CD4-positive, alpha-beta T cell treated with Interleukin-15 for 1 hour (primary cell): ENCODE data around the gene PCSK6.

Source experiments
- DNase-seq: peaks from one replicate; pipeline ENCODE4 v3.0.0-alpha.2; 2020

PCSK6 gene

GRCh38 chr15:101522621-101523559 is 33.4 kb upstream of the PCSK6 start:
- no peak for DNase-seq

- no peak for DNase-seq
These were observed 32.6 kb upstream of the PCSK6 start for GRCh38 chr15:101522091-101522490.

GRCh38 chr15:101521591-101521990 is 32.1 kb upstream of the PCSK6 start:
- DNase-seq = no peak

GRCh38 chr15:101521069-101521468 is 31.6 kb upstream of the PCSK6 start:
- DNase-seq = no peak

GRCh38 chr15:101520395-101520794 is 30.9 kb upstream of the PCSK6 start:
- DNase-seq = no peak

- no peak for DNase-seq
These were observed 28.0 kb upstream of the PCSK6 start for GRCh38 chr15:101517504-101517903.

- DNase-seq = no peak
These were observed 24.8 kb upstream of the PCSK6 start for GRCh38 chr15:101514318-101514717.

- DNase-seq = no peak
These were observed 22.2 kb upstream of the PCSK6 start for GRCh38 chr15:101511717-101512116.

- no peak for DNase-seq
These were observed 21.0 kb upstream of the PCSK6 start for GRCh38 chr15:101510212-101511197.

GRCh38 chr15:101509279-101509678 is 19.8 kb upstream of the PCSK6 start:
- DNase-seq = no peak

GRCh38 chr15:101506491-101506890 is 17.0 kb upstream of the PCSK6 start:
- no peak for DNase-seq

- DNase-seq = no peak
These were observed 16.3 kb upstream of the PCSK6 start for GRCh38 chr15:101505610-101506337.

GRCh38 chr15:101504866-101505609 is 15.5 kb upstream of the PCSK6 start:
- no peak for DNase-seq

- no peak for DNase-seq
These were observed 14.9 kb upstream of the PCSK6 start for GRCh38 chr15:101504373-101504772.

- DNase-seq = no peak
These were observed 13.7 kb upstream of the PCSK6 start for GRCh38 chr15:101503296-101503599.

- no peak for DNase-seq
These were observed 13.2 kb upstream of the PCSK6 start for GRCh38 chr15:101502572-101503295.

- DNase-seq = peak; percentile 43
These were observed 12.3 kb upstream of the PCSK6 start for GRCh38 chr15:101501703-101502373.

GRCh38 chr15:101500865-101501551 is 11.5 kb upstream of the PCSK6 start:
- no peak for DNase-seq

GRCh38 chr15:101499863-101500713 is 10.6 kb upstream of the PCSK6 start:
- no peak for DNase-seq
